GM12801 (cell line): ENCODE measurements around the gene LEMD2.

ENCODE experiments used
- CTCF ChIP-seq: IDR thresholded peaks from one replicate; pipeline ENCODE4 v1.5.1; 2011; ENCODE audit warnings: control low read depth; ENCODE audit not compliant: insufficient read length; ENCODE audit errors: extremely low read depth

The LEMD2 gene

GRCh38 chr6:33787954-33788693, 806 bp downstream of the LEMD2 start:
- no peak for TF ChIP-seq CTCF

- TF ChIP-seq CTCF = no peak
These were observed 1.5 kb downstream of the LEMD2 start for GRCh38 chr6:33787346-33787953.

- no peak for TF ChIP-seq CTCF
These were observed 2.2 kb downstream of the LEMD2 start for GRCh38 chr6:33786736-33787135.

GRCh38 chr6:33785778-33786177, 3.2 kb downstream of the LEMD2 start:
- no peak for TF ChIP-seq CTCF

- no peak for TF ChIP-seq CTCF
These were observed 4.1 kb downstream of the LEMD2 start for GRCh38 chr6:33784787-33785186.

GRCh38 chr6:33783781-33784520, 5.0 kb downstream of the LEMD2 start:
- no peak for TF ChIP-seq CTCF

- no peak for TF ChIP-seq CTCF
These were observed 6.4 kb downstream of the LEMD2 start for GRCh38 chr6:33782561-33782960.
